ENCODE data around the gene MEIS1. TPM values are rescaled to one million over a fixed set of nuclear protein-coding genes. Genes with fewer than 3 reads are reported as not detected.

The MEIS1 gene
- total and polyA plus RNA-seq, 3 donors from 2014 or later = 10.8 to 13.8 (median 13.5) TPM

DNA sequence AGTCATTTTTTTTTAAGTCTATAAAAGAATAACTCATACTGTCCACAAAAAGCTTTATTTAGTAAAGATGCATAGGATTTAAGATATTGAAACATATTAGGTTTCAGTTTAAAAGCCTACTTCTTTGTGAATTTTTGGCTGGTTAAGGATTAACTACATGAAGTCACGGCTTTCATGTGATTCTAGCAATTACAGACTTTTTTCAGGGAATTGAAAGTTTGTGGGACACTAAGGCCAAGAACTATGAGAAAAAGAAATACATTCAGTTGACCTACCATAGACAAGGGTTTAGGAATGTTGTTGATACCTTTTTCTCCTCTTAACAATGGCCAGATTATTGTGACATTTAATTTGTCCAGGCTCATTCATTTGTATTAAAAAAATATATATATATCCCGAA, 109.3 kb downstream of the MEIS1 start:
- intact Hi-C loops (cut with DNase I; ENCODE audit: low total_unique reads) = no loop called here
- peaks cover 8% of the 10 kb centered on the region for H3K4me1 ChIP-seq
- H3K9me3 ChIP-seq = no peaks in the 10 kb centered on the region
- no peak for DNase-seq
- no peak overlapping the region for H3K4me3 ChIP-seq
- TF ChIP-seq POLR2A (IDR thresholded peaks at IDR 0.05) = no peak
- TF ChIP-seq, protein P1, sequence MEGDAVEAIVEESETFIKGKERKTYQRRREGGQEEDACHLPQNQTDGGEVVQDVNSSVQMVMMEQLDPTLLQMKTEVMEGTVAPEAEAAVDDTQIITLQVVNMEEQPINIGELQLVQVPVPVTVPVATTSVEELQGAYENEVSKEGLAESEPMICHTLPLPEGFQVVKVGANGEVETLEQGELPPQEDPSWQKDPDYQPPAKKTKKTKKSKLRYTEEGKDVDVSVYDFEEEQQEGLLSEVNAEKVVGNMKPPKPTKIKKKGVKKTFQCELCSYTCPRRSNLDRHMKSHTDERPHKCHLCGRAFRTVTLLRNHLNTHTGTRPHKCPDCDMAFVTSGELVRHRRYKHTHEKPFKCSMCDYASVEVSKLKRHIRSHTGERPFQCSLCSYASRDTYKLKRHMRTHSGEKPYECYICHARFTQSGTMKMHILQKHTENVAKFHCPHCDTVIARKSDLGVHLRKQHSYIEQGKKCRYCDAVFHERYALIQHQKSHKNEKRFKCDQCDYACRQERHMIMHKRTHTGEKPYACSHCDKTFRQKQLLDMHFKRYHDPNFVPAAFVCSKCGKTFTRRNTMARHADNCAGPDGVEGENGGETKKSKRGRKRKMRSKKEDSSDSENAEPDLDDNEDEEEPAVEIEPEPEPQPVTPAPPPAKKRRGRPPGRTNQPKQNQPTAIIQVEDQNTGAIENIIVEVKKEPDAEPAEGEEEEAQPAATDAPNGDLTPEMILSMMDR (IDR thresholded peaks at IDR 0.05) = no peak
- no peak overlapping the region for H3K27ac ChIP-seq
- WGBS, 2 donors = 86 to 92% methylated on average over 2 of the region's 2 CpGs
- no peaks in the 10 kb centered on the region for H3K27me3 ChIP-seq
- H3K36me3 ChIP-seq (ENCODE audit: low read depth, missing control alignments) = no peaks in the 10 kb centered on the region

DNA sequence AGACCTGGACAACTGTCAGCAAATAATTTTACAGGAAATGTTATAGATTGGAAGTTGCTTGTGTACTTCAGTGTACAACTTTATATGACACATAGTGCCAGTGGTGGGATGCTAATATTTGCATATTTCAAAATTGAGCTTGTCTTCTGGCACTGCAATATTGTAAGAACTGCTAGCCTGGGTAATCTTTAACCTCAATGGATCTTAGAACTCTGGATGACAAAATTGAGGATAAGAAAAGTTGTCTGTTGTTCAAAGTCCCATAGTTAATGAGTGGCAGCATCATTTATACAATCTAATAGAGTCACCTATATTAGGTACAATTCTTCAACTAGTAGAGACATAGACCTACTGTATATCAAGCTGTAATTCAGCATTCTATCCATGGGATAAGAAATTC, 110.3 kb downstream of the MEIS1 start:
- TF ChIP-seq, protein P1 (IDR thresholded peaks at IDR 0.05) = no peak
- no peak for TF ChIP-seq POLR2A (IDR thresholded peaks at IDR 0.05)
- intact Hi-C loops (cut with DNase I; ENCODE audit: low total_unique reads) = no loop called here
- peaks cover 5% of the 10 kb centered on the region for H3K4me1 ChIP-seq
- H3K4me3 ChIP-seq = no peak overlapping the region
- no peak overlapping the region for H3K27ac ChIP-seq
- no peaks in the 10 kb centered on the region for H3K36me3 ChIP-seq (ENCODE audit: low read depth, missing control alignments)
- no peaks in the 10 kb centered on the region for H3K9me3 ChIP-seq
- DNase-seq = no peak
- no peaks in the 10 kb centered on the region for H3K27me3 ChIP-seq

DNA sequence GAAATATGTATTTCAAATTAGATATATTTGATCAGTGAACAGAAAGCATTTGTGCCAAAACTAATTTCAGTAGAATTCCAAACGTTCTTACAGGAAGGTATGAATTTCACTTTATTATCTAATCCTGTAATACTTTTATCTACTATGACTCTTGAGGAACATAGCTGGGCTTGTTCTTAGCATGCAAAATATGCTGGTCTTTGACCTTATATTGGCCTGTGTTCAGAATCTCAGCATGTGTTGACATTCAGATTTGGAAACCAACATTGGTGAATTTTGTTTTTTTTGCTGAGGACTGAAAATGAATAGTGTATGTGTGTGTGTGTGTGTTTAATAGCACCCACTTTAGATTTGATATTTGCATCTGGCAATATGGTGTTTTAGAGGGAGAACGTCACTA, 112.2 kb downstream of the MEIS1 start:
- Histone ChIP-seq H3K36me3 (ENCODE audit: low read depth, missing control alignments) (no peaks in the 10 kb centered on the region), H3K9me3 (no peaks in the 10 kb centered on the region), H3K4me3 (no peak overlapping the region), H3K27ac (no peak overlapping the region), H3K27me3 (no peaks in the 10 kb centered on the region), H3K4me1 (peaks cover 4% of the 10 kb centered on the region)
- TF ChIP-seq, protein P1 (IDR thresholded peaks at IDR 0.05) = no peak
- TF ChIP-seq POLR2A (IDR thresholded peaks at IDR 0.05) = no peak
- DNase-seq = no peak
- WGBS, 2 donors = 52 to 59% methylated on average over 2 of the region's 2 CpGs
- intact Hi-C loops (cut with DNase I; ENCODE audit: low total_unique reads) = no loop called here

DNA sequence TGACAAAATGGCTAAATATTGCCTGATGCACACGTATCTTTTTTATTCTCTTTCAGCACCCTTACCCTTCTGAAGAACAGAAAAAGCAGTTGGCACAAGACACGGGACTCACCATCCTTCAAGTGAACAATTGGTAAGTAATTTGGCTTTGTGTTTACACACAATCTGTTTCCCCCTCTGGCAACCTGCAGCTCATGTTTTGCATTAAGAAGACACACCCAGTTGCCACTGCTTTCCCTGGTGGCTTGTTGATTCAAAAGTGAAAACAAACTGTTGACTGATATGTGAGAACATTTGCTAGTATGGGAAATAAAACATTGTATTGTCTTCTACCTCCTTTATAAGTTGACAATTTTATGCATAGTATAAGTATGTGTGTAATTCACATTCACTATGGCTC, 113.0 kb downstream of the MEIS1 start:
- 74 to 78% methylated on average over 2 of the region's 2 CpGs for WGBS, 2 donors
- TF ChIP-seq POLR2A (IDR thresholded peaks at IDR 0.05) = no peak
- TF ChIP-seq, protein P1 (IDR thresholded peaks at IDR 0.05) = no peak
- DNase-seq = no peak
- Histone ChIP-seq H3K4me1 (no peaks in the 10 kb centered on the region), H3K4me3 (no peak overlapping the region), H3K27me3 (no peaks in the 10 kb centered on the region), H3K36me3 (ENCODE audit: low read depth, missing control alignments) (no peaks in the 10 kb centered on the region), H3K27ac (no peak overlapping the region), H3K9me3 (no peaks in the 10 kb centered on the region)
- intact Hi-C loops (cut with DNase I; ENCODE audit: low total_unique reads) = no loop called here

DNA sequence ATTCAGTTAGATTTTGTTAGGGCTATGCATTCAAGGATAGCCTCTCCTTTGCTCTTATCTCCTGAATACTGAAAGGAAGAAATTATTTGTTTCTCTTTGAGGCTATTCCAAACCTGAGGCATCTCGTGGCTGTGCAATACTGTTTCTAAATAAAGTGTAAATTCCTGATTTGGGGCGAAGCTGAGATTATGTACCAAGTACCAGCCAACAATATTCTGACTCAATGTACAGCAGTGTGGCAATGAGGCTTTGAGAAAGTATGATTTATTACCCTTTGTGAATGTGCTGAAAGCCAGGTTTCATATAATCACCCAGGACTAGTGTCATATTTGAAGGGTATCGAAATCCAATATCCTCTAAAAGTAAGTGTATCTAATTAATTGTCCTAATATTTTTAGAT, 113.5 kb downstream of the MEIS1 start:
- Histone ChIP-seq H3K27me3 (no peaks in the 10 kb centered on the region), H3K36me3 (ENCODE audit: low read depth, missing control alignments) (no peaks in the 10 kb centered on the region), H3K27ac (no peak overlapping the region), H3K4me3 (no peak overlapping the region), H3K9me3 (no peaks in the 10 kb centered on the region), H3K4me1 (no peaks in the 10 kb centered on the region)
- intact Hi-C loops (cut with DNase I; ENCODE audit: low total_unique reads) = no loop called here
- TF ChIP-seq, protein P1 (IDR thresholded peaks at IDR 0.05) = no peak
- no peak for TF ChIP-seq POLR2A (IDR thresholded peaks at IDR 0.05)
- 68 to 75% methylated on average over 3 of the region's 3 CpGs for WGBS, 2 donors
- no peak for DNase-seq

Data from testis (tissue), 3 donors.